ENCODE results near the gene PLCL1.

- no peak for TF ChIP-seq CTCF (IDR thresholded peaks at IDR 0.05)
- TF ChIP-seq POLR2AphosphoS5 (IDR thresholded peaks at IDR 0.05) = no peak
Measured at GRCh38 chr2:197930570-197931278, 126.3 kb downstream of the PLCL1 start.

Data from prostate gland (tissue), 2 donors.